Tibial artery (tissue), 4 donors: ENCODE data around the gene FRY.

Experiments used
- DNase-seq, 2 donors: peaks; one replicate each; pipeline ENCODE4 v3.0.0-alpha.2; 2019
- H3K27ac ChIP-seq, 2 donors: fragments of 200-600 bp; sonication (generic) in 1 of 2; 1 replicate in 1 of 2; 2 replicates in 1 of 2; pipeline ENCODE4 v1.5.1; 2018 to 2019; ENCODE audit warnings: mild to moderate bottlenecking in 1 of 2
- H3K27me3 ChIP-seq, 2 donors: fragments of 200-600 bp; sonication (generic) in 1 of 2; one replicate each; pipeline versions ENCODE4 v1.5.1 to v1.6.0; 2016 to 2019
- H3K36me3 ChIP-seq, 3 donors: fragments of 200-600 bp; sonication (generic) in 2 of 3; one replicate each; pipeline ENCODE4 v1.5.1; 2016 to 2019; ENCODE audit warnings: mild to moderate bottlenecking in 2 of 3
- H3K4me1 ChIP-seq, 4 donors: fragments of 200-600 bp; sonication (generic) in 2 of 4; 1 replicate in 3 of 4; 2 replicates in 1 of 4; pipeline ENCODE4 v1.5.1; 2016 to 2019
- H3K4me3 ChIP-seq, 2 donors: fragments of 200-600 bp; sonication (generic) in 1 of 2; 1 replicate in 1 of 2; 2 replicates in 1 of 2; pipeline ENCODE4 v1.5.1; 2018 to 2019; ENCODE audit warnings: mild to moderate bottlenecking in 2 of 2
- H3K9me3 ChIP-seq, 3 donors: fragments of 200-600 bp; sonication (generic) in 1 of 3; one replicate each; pipeline ENCODE4 v1.5.1; 2016 to 2019
- CTCF ChIP-seq, 2 experiments: fragments of 200-600 bp in 1 of 2; fragments of 450-650 bp in 1 of 2; IDR thresholded peaks; one replicate each; pipeline ENCODE4 v1.5.1; 2017 to 2019; ENCODE audit warnings: antibody characterized with exemption in 2 of 2, mild to moderate bottlenecking in 1 of 2, moderate library complexity in 1 of 2
- intact Hi-C: fragments of 100-400 bp; cut with DNase I; formaldehyde crosslinking; loops from one replicate; pipeline ENCODE4 v1.15.0; 2023; ENCODE audit warnings: low total_unique reads

FRY gene

GRCh38 chr13:32246468-32246867 lies 214.9 kb downstream of the FRY start:
- H3K36me3 ChIP-seq, result peaks cover 25 to 47% (median 38%) of the 10 kb centered on the region in 3 donors
- peak; percentile 70 to 71 for TF ChIP-seq CTCF (IDR thresholded peaks at IDR 0.05)
- H3K4me1 ChIP-seq, result peaks cover 0 to 20% (median 5%) of the 10 kb centered on the region in 4 donors
- no peaks in the 10 kb centered on the region for H3K27me3 ChIP-seq
- intact Hi-C loops, result loop anchor here (10.0 kb wide), 1 partner anchor 58 kb away; no protein-coding TSS in a partner anchor
- no peak overlapping the region for H3K4me3 ChIP-seq
- H3K9me3 ChIP-seq, result no peaks in the 10 kb centered on the region
- peak overlapping the region; percentile 28 to 56 for H3K27ac ChIP-seq
- peak; percentile 55 to 75 for DNase-seq

- no peaks in the 10 kb centered on the region for H3K27me3 ChIP-seq
- intact Hi-C loops, result loop anchor here (10.0 kb wide), 1 partner anchor 57 kb away; no protein-coding TSS in a partner anchor
- TF ChIP-seq CTCF (IDR thresholded peaks at IDR 0.05), result no peak
Observed at GRCh38 chr13:32247887-32248286, 216.3 kb downstream of the FRY start.

GRCh38 chr13:32248801-32249200 lies 217.2 kb downstream of the FRY start:
- no peaks in the 10 kb centered on the region for H3K9me3 ChIP-seq
- no peak overlapping the region for H3K27ac ChIP-seq
- H3K4me3 ChIP-seq, result no peak overlapping the region
- TF ChIP-seq CTCF (IDR thresholded peaks at IDR 0.05), result no peak
- H3K36me3 ChIP-seq, result peaks cover 22 to 45% (median 38%) of the 10 kb centered on the region in 3 donors
- no peak for DNase-seq
- H3K27me3 ChIP-seq, result no peaks in the 10 kb centered on the region
- intact Hi-C loops, result loop anchor here (10.0 kb wide), 1 partner anchor 56 kb away; no protein-coding TSS in a partner anchor
- peaks cover 0 to 32% (median 7%) of the 10 kb centered on the region in 4 donors for H3K4me1 ChIP-seq

More at GRCh38 chr13:32247887-32248286, 216.3 kb downstream of the FRY start:
- no peak for DNase-seq
- Histone ChIP-seq H3K27ac (peak overlapping the region; percentile 27 to 56), H3K9me3 (no peaks in the 10 kb centered on the region), H3K36me3 (peaks cover 24 to 47% (median 40%) of the 10 kb centered on the region in 3 donors), H3K4me1 (peaks cover 0 to 22% (median 7%) of the 10 kb centered on the region in 4 donors), H3K4me3 (no peak overlapping the region)

GRCh38 chr13:32252812-32253438 lies 221.4 kb downstream of the FRY start:
- H3K36me3 ChIP-seq, result peaks cover 15 to 35% (median 26%) of the 10 kb centered on the region in 3 donors
- H3K27me3 ChIP-seq, result no peaks in the 10 kb centered on the region
- no peaks in the 10 kb centered on the region for H3K9me3 ChIP-seq
- no peak for DNase-seq
- peaks cover 0 to 47% (median 7%) of the 10 kb centered on the region in 4 donors for H3K4me1 ChIP-seq
- peak overlapping the region; percentile 74 to 81 for H3K27ac ChIP-seq
- intact Hi-C loops, result no loop called here
- H3K4me3 ChIP-seq, result no peak overlapping the region
- no peak for TF ChIP-seq CTCF (IDR thresholded peaks at IDR 0.05)

- TF ChIP-seq CTCF (IDR thresholded peaks at IDR 0.05), result no peak
- no peaks in the 10 kb centered on the region for H3K9me3 ChIP-seq
- no peaks in the 10 kb centered on the region for H3K27me3 ChIP-seq
- peak overlapping the region; percentile 74 to 81 for H3K27ac ChIP-seq
- peaks cover 15 to 26% (median 26%) of the 10 kb centered on the region in 3 donors for H3K36me3 ChIP-seq
- H3K4me1 ChIP-seq, result peaks cover 0 to 54% (median 8%) of the 10 kb centered on the region in 4 donors
- peak overlapping the region; percentile 46 to 48 for H3K4me3 ChIP-seq
- no peak for DNase-seq
- intact Hi-C loops, result no loop called here
Observed at GRCh38 chr13:32253911-32254399, 222.4 kb downstream of the FRY start.
